Left hindlimb (tissue), 1 donor: ENCODE measurements around the gene DPF3.

Experiments used
- DNase-seq: peaks from one replicate; pipeline ENCODE4 v3.0.0-alpha.2; 2018

Gene DPF3

DNA sequence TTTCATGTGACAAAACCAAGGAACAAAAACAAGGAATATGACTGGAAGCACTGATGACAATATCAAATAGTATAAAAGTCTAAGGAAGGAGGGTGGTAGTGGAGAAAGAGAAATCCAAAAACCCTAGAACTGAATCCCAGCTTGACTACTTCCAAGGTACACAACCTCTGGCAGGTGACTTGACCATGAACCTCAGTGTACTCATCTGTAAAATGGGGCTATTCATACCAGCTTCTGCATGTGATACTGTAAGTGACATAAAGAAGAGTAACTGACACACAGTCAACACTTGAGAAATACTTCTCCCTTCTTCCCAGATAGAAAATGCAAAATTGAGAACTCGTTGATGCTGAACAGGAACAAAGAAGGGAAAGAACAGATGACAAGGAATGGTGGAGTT is 10.3 kb upstream of the DPF3 start:
- no peak for DNase-seq

DNA sequence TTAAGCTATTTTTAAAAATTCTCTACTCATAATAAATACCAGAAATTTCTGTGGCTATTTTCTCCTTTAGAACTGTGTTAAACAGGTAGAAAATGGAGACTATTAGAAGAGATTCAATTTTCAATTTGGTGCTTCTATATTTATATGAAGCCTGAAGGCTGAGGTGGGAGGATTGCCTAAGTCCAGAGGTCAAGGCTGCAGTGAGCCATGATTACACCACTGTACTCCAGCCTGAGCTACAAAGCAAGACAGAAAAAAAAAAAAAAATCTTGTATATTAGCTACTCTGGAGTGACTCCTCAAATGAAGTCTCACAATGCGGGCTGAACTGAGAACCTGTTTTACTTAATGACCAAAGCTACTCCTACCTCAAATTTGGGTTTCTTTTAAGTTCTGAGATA is 9.8 kb upstream of the DPF3 start:
- no peak for DNase-seq

GRCh38 chr14:72902801-72903530 is 9.1 kb upstream of the DPF3 start:
- no peak for DNase-seq

- no peak for DNase-seq
Measured at GRCh38 chr14:72901361-72901760, 7.5 kb upstream of the DPF3 start.

GRCh38 chr14:72898448-72898847 is 4.5 kb upstream of the DPF3 start:
- no peak for DNase-seq

DNA sequence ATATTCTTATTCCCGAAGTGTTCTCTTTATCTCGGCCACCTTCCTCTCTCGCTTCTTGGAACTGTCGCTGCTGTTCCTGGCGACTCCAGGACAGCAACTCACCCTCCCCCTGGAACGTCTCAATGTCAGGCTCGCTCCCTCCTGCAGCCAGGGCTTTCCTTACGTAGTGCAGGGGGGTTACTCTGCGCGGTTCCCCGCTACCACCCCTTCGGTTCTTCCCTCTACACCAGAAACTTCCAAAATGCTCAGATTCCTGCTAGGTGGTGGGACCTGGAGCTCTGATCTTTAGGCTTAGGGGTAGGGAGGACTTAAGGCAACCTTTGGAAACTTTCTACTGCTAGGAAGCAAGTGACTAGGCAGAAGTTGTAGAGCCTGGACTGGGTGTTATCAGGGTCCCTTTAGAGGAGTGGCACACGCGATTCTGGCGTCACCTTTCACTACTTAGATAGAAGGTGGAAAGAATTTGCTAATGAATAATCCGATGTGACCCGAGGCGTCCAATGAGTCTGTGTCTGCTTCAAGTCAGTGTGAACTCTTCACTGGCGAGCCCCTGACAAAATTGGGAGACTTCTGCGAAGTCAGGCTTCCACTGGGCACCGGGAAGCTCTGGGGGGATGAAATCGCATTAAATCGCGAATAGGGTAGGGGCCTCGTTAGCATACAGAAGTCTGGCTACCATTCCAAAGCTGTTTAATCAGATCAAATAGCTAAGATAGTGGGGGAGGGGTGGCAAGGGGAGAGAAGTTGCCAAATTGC is 900 bp upstream of the DPF3 start:
- no peak for DNase-seq

GRCh38 chr14:72894323-72894622 is 372 bp upstream of the DPF3 start:
- no peak for DNase-seq

- peak; percentile 34 for DNase-seq
Measured at GRCh38 chr14:72892879-72893635, 844 bp downstream of the DPF3 start.

GRCh38 chr14:72892103-72892878 is 1.6 kb downstream of the DPF3 start:
- DNase-seq = no peak

DNA sequence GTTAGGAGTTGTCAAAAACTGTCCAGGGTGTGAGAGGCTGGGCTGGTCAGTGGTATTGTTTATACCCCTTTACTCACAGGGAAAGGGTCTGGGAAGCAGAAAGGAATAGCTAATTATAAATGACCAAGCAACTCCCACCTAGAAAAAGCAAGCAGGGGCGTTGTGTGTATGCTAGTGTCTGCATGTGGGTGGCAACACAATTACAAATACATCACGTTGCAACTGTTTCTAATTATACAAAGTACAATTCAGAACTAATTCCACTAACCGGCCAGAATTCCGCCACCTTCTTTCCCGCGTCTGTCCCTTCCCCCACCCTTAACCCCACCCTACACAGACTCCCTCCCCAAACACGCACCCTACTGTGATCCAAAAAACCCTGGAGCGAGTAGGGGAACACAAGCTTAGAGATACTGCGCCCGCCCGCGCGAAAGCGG is 2.2 kb downstream of the DPF3 start:
- no peak for DNase-seq

GRCh38 chr14:72889366-72889765 is 4.5 kb downstream of the DPF3 start:
- DNase-seq = no peak

DNA sequence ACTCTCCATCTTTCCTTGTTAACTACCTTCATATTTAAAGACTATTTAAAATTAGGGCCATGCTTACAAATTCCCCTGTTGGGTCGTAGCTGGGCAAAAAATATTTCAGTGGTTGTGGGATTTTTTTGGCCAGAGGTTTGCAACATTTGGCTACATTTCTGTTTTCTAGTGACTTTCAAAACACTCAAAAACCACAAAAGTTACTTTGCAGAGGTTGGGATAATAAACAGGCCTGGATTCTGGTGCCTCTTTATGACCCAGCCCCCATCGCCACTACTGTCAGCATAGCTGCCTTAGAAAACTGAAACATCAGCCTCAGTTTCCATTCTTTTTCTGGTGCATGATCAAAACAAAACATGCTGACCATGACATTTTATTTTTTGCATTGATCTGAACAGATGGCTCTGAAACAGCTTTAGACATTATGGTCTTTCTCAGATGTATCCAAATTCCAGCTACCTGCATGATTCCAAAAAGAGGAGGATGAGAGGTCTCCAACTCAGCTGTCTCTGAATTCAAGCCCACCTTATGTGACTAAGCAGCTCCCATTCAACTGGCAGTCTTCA is 5.2 kb downstream of the DPF3 start:
- DNase-seq = no peak

DNA sequence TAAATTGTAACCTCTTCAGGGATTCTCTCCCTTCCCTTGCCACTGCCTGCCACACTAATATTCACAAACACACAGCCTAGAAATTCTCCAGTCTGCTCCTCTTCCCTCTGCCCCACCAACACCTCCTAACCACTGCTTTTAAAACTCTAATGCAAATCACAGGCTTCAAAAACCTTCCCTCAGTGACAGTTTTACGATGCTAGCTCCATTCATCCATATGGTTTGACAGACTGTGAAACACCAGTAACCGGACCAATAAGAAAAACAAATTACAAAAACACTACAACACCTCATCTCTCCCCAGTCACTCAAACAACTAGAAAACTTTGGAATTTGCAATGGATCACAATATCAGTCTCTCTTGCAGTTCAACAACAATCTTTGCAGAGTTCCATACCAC is 5.7 kb downstream of the DPF3 start:
- DNase-seq = no peak

GRCh38 chr14:72887514-72887913 is 6.4 kb downstream of the DPF3 start:
- DNase-seq = no peak

GRCh38 chr14:72884386-72884785 is 9.5 kb downstream of the DPF3 start:
- DNase-seq = no peak

DNA sequence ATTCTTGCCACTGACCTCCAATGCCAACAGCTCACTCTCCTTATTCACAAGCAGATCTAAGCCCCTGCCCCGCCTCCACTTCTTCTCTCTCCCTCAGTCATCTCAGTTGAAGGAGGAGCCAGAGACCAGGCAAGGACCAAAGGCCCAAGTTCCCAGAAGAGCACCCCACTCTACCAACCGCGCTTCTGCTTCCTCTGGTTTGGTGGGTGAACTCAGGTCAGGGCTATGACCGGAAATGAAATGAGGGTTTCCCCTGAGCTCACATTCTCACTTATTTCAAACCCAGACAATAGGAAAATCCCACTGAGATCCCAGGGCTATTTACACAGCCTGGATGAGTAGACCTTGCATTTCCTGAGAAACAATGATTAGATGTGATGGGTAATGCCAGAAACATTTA is 9.9 kb downstream of the DPF3 start:
- no peak for DNase-seq

GRCh38 chr14:72883109-72883508 is 10.8 kb downstream of the DPF3 start:
- no peak for DNase-seq

DNA sequence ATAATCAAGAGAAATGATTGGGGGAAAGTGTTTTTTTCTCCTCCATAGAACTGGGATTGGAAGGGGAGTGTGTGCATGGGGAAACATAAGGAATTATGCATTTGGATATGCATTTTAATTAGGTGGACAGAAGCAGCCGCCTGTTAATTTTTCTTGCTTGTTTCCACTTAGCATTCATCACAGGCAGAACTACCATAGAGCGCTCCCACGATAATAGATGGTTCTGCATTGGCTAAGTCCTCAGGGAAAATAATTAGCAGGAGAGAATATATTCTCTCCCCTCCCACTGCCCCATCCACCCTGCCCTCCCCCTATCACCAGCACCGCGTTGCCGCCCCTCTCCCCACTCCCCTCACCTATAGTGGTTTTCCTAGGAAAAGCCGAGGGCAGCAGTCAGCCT is 11.4 kb downstream of the DPF3 start:
- DNase-seq = no peak

- no peak for DNase-seq
Measured at GRCh38 chr14:72882047-72882446, 11.9 kb downstream of the DPF3 start.

GRCh38 chr14:72881543-72881942 is 12.4 kb downstream of the DPF3 start:
- no peak for DNase-seq

DNA sequence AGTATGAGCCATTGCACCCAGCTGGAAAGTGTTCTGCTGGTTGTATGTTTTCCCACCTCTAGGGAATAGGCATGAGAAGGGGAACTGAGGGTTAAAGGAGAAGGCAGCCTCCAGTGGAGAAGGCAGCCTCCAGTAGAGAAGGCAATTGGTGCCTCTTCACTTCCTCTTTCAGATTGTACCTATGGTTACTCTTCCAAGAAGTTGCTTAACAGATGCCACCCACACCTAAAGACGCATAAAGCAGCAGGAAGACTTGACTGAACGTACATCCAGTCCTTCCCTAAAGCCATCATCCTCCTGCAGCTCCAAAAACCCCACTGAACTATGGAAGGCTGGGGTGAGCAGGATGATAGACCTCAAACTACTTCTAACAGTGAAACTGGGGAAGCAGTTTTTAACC is 13.1 kb downstream of the DPF3 start:
- no peak for DNase-seq

GRCh38 chr14:72880164-72880563 is 13.7 kb downstream of the DPF3 start:
- DNase-seq = no peak

DNA sequence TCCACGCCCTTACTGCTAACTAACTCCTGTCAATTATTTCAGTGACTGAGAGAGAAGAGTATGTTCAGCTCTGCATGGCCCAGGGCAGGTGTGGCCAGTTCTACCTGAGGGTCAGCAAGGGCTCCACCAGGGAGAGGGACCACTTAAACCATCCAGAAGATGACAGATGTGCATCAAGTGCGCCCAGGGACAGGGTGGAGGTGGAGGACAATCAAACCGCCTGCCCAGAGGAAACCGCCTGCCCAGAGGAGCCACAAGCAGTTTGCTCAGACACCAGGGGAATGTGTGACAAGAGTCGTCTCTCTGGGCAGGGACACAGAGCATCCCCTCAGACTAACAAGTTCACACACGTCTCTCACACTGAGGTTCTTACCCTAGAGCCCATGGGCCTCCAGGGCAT is 14.5 kb downstream of the DPF3 start:
- no peak for DNase-seq
